ENCODE results near the gene RAPGEF1.

GRCh38 chr9:131528186-131528585 is 211.7 kb downstream of the RAPGEF1 start:
- TF ChIP-seq POLR2A (IDR thresholded peaks at IDR 0.05) (no peak), CTCF (IDR thresholded peaks at IDR 0.05) (no peak), EP300 (IDR thresholded peaks at IDR 0.05) (no peak)

Measured in tibial nerve (tissue), 4 donors.